Type B pancreatic cell (in vitro differentiated cells): ENCODE measurements around the gene NMNAT2. TPM values are rescaled to one million over a fixed set of nuclear protein-coding genes. Genes with fewer than 3 reads are reported as not detected.
A peak's percentile ranks its signal among the peaks of the same experiment; 100 is the strongest.

Experiments
- DNase-seq: peaks from one replicate; pipeline ENCODE4 v3.0.0; 2021; ENCODE audit warnings: mixed read lengths; ENCODE audit not compliant: unreplicated experiment; ENCODE audit errors: extremely low spot score
- H3K27ac Mint-ChIP-seq: 2 replicates; pipeline ENCODE4 v1.8.0; 2021; ENCODE audit warnings: mild to moderate bottlenecking, mixed read lengths
- H3K27me3 Mint-ChIP-seq: 2 replicates; pipeline ENCODE4 v1.8.0; 2021; ENCODE audit warnings: mixed read lengths
- H3K36me3 Mint-ChIP-seq: 2 replicates; pipeline ENCODE4 v1.8.0; 2021; ENCODE audit warnings: mixed read lengths
- H3K4me1 Mint-ChIP-seq: one replicate; pipeline ENCODE4 v1.8.0; 2021; ENCODE audit warnings: mixed read lengths; ENCODE audit not compliant: unreplicated experiment
- H3K4me3 Mint-ChIP-seq: 2 replicates; pipeline ENCODE4 v1.8.0; 2021; ENCODE audit warnings: mild to moderate bottlenecking, mixed read lengths
- H3K9me3 Mint-ChIP-seq: 2 replicates; pipeline ENCODE4 v1.8.0; 2021; ENCODE audit warnings: mixed read lengths
- total RNA-seq: library from RNA; stranded (reverse); gene quantifications from 2 replicates; pipeline ENCODE4 v1.2.1, GENCODE V29; 2021; ENCODE audit warnings: low replicate concordance
- TF ChIP-seq, protein P1 (sequence below): fragments of 200-600 bp; sonication (generic); conservative IDR thresholded peaks from 2 replicates; pipeline ENCODE4 v1.5.0; 2021; ENCODE audit warnings: antibody characterized with exemption, mild to moderate bottlenecking

The NMNAT2 gene
- total RNA-seq, 1 donor from 2014 or later, result 3.7 TPM

DNA sequence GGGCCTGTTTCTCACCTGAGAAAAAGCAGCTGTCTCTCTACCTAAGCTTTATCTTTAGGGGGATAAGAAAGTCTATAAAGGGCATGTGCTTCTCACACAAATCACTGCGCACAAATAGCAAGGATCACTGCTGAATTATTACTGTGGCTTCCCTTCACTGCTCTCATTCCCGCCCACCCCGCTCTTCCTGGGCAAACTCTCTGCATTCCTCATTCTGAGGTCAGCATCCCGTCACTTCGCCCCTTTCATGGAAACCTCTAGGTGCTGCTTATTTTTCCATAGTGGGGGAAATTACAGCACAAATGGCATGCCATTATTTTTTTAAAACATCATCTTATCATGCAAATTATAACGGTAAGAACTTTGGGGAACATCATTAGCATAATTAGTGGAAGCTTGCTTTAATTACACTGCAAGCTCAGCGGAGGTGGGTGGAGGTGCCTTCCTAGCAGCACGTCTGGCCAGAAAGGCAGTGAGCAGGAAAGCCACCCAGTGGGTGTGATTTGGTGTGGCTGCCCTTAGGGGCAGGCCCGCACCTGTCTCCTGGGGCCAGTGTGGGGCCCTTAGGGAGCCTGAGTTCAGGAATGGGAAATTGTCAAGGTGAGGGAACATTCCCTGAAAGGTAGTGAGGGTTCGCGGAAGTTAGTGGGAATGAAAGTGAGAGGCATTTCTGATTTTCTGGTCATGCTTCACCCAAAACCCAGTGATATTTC lies 126.2 kb downstream of the NMNAT2 start:
- H3K9me3 Mint-ChIP-seq, result no peaks in the 10 kb centered on the region
- peak overlapping the region; percentile 51 for H3K27ac Mint-ChIP-seq
- H3K36me3 Mint-ChIP-seq, result no peaks in the 10 kb centered on the region
- H3K4me1 Mint-ChIP-seq, result peaks cover 9% of the 10 kb centered on the region
- DNase-seq, result no peak
- H3K27me3 Mint-ChIP-seq, result no peaks in the 10 kb centered on the region
- TF ChIP-seq, protein P1, sequence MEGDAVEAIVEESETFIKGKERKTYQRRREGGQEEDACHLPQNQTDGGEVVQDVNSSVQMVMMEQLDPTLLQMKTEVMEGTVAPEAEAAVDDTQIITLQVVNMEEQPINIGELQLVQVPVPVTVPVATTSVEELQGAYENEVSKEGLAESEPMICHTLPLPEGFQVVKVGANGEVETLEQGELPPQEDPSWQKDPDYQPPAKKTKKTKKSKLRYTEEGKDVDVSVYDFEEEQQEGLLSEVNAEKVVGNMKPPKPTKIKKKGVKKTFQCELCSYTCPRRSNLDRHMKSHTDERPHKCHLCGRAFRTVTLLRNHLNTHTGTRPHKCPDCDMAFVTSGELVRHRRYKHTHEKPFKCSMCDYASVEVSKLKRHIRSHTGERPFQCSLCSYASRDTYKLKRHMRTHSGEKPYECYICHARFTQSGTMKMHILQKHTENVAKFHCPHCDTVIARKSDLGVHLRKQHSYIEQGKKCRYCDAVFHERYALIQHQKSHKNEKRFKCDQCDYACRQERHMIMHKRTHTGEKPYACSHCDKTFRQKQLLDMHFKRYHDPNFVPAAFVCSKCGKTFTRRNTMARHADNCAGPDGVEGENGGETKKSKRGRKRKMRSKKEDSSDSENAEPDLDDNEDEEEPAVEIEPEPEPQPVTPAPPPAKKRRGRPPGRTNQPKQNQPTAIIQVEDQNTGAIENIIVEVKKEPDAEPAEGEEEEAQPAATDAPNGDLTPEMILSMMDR, result no peak
- no peak overlapping the region for H3K4me3 Mint-ChIP-seq

DNA sequence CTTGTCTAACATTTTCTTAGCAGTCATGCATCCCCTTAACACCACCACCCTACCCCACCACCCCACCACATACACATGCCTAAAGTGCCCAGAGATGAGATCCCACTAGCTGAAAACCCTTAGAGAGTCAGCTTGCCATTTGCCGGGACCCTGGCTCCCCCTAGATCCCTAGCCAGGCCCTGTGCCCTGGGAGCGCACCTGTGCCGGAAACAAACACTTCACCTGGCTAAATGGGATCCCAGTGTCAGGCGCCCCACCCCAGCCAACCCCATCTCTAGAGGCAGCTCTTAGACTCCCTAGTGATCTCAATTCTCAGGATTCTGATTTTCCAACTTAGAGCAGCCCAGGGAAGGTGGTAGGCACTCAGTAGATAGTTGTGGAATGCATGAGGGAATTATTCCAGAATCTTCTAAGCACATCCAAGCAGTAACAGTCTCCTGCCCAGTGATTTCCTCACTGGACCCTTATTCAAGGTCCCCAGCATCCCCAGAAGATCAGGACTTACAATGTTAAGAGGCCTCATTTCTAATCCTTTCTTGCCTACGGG lies 126.9 kb downstream of the NMNAT2 start:
- H3K27ac Mint-ChIP-seq, result peak overlapping the region; percentile 51
- no peaks in the 10 kb centered on the region for H3K36me3 Mint-ChIP-seq
- TF ChIP-seq, protein P1, result no peak

DNA sequence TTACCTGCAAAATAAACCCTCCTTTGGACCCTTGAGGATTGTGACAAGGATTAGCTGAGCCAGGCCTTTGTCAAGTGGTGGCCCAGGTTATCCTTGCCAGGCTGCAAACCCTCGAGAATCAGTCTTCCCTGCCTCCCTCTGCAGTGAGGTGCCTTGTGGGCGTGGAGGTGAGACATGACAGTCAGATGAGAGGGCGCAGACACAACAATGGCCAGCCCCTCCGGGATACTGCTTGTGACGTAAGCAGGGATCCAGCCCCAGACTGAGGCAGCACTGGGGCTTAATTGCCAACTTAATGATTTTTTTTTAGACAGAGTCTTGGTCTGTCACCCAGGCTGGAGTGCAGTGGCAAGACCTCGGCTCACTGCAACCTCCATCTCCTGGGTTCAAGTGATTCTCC lies 127.6 kb downstream of the NMNAT2 start:
- Mint-ChIP-seq H3K4me1 (peaks cover 9% of the 10 kb centered on the region), H3K27ac (no peak overlapping the region), H3K9me3 (no peaks in the 10 kb centered on the region), H3K36me3 (no peaks in the 10 kb centered on the region), H3K27me3 (no peaks in the 10 kb centered on the region), H3K4me3 (no peak overlapping the region)
- TF ChIP-seq, protein P1, result no peak
- no peak for DNase-seq

More for the DNA sequence above, 126.9 kb downstream of the NMNAT2 start:
- Mint-ChIP-seq H3K4me1 (peaks cover 9% of the 10 kb centered on the region), H3K27me3 (no peaks in the 10 kb centered on the region), H3K4me3 (no peak overlapping the region), H3K9me3 (no peaks in the 10 kb centered on the region)
- DNase-seq, result no peak

DNA sequence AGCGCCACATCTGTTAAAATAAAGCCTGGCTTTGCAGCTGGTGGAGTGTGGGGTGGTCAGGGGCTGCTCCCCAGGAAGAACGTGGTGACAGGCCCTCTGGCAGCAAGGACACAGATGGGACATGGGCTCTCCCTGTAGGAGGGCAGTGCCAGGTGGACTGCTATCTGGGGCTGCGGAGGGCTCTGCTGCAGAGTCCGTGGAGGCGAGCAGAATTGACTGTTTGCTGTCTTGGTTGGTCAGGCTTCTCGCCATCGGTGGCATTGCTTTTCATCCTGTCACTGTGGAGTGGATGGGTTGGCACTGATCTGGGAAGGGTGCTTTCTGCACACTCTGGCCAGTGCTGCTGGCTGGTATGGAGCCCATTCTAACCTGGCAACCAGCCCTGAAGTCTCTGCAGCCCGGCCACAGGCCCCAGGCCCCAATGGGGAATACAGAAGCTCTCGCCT lies 129.1 kb downstream of the NMNAT2 start:
- H3K36me3 Mint-ChIP-seq, result no peaks in the 10 kb centered on the region
- no peak overlapping the region for H3K4me3 Mint-ChIP-seq
- peaks cover 9% of the 10 kb centered on the region for H3K4me1 Mint-ChIP-seq
- H3K9me3 Mint-ChIP-seq, result no peaks in the 10 kb centered on the region
- H3K27me3 Mint-ChIP-seq, result no peaks in the 10 kb centered on the region
- DNase-seq, result no peak
- TF ChIP-seq, protein P1, result no peak
- H3K27ac Mint-ChIP-seq, result no peak overlapping the region

DNA sequence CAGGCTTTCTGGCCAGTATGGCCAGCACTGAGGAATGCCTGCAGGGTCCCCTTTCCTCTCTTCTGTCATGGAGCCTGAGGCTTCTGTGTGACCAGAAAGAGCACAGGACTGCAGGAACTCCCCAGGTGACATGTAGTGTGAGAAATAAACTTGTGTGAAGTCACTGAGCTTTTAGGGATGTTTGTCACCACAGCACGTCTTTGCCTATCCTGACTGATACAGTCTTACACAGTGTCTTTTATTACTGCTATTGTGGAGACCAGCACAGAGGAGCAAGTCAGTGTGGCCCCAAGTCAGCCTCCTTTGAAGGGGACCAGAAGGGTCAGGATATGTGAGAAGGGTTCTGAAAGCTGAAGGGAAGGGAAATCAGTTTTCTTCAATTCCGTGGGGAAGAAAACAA lies 129.6 kb downstream of the NMNAT2 start:
- no peak overlapping the region for H3K4me3 Mint-ChIP-seq
- H3K9me3 Mint-ChIP-seq, result no peaks in the 10 kb centered on the region
- no peak overlapping the region for H3K27ac Mint-ChIP-seq
- H3K4me1 Mint-ChIP-seq, result peaks cover 11% of the 10 kb centered on the region
- TF ChIP-seq, protein P1, result no peak
- no peaks in the 10 kb centered on the region for H3K36me3 Mint-ChIP-seq
- no peaks in the 10 kb centered on the region for H3K27me3 Mint-ChIP-seq
- no peak for DNase-seq
